CD1c-positive myeloid dendritic cell (primary cell): ENCODE results near the gene GGT6.

ENCODE experiments used
- DNase-seq: peaks from one replicate; pipeline ENCODE4 v3.0.0-alpha.2; 2016; ENCODE audit errors: extremely low spot score

Gene GGT6

DNA sequence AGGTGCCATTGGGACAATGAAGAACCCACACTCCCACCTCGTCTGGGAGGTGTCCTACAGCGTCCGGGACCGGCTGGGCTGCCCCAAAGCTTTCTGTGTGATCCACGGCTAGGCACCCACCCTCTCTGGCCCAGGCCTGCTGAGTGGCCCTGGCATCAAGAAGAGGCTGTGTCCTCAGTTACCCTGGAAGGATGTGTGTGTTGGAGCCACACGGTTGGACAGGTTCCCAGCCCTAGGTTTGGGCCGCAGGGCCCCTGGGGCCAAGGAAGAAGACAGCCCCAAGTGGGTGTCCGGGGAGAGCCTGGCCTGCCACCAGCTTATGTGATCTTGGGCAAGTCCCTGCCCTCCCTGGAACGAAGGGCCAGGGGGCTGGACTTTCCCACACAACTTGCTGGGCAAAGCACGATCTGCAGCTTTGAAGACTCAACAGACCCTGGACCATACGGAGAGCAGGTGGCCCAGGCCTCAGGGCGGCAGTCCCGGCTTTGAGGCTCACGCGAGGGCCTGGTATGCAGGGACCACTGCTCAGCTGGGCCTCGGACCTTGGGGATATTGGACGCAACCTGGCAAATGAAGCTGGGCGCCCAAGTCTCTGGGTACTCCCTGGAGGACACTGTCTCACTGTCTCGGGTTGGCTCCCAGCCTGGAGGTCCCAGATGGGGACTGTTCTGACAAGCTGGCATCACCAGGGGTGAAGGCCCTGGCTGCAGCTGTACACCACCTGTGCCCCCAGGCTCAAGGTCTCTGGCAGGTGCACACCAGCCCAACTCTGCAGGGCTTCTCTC, 22.7 kb downstream of the GGT6 start:
- no peak for DNase-seq

DNA sequence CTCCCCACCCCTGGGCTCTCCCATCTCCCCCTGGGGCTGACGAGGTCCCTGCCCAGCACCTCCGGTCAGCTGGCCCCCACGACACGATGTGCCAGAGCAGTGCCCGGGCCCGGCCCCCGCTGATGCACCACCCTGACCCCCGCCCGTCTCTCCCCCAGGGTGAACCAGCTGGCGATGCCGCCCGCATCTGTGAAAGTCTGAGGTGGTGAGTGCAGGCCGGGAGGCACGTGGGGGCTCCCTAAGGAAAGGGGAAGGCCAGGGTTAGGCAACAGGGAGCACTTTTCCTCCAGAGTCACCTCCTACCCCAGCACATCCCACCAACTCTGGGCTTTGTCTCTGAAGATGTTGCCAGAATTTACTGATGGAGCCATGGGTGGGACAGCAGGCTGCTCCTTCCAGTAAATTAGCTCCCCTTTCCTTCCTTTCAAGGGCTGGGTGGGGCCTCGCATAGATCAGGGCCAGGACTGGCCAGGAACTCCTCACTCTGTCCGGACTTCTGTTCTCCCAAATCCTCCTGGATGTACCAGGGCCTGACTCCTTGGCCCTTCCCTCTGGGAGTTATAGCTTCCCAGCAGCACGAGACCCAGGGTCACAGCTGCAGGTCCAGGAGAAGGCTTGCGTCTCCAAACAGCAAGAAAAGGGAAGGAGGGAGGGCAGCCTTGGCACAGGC, 23.5 kb downstream of the GGT6 start:
- peak; percentile 47 for DNase-seq

DNA sequence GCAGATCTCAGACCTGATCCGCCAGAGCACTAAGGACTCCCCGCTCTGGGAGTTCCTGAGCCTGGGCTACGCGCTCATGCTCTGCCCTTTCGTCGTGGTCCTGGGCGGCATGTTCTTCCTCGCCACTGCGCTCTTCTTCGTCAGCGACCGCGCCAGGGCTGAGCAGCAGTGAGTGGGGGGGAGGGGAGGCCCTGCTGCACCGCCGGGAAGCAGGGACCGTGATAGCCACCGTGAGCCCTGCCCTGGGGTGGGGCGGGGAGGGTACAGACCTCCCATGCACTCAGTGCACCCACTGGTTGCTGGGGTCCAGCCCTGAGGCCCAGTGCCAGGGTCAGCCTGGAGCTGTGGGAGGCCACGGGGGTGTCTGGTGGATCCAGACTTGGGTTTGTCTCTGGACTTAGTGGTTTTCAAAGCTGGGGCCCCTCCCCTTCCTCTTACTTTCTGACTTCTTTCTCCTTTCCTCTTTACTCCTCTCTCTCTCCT, 24.1 kb downstream of the GGT6 start:
- no peak for DNase-seq

DNA sequence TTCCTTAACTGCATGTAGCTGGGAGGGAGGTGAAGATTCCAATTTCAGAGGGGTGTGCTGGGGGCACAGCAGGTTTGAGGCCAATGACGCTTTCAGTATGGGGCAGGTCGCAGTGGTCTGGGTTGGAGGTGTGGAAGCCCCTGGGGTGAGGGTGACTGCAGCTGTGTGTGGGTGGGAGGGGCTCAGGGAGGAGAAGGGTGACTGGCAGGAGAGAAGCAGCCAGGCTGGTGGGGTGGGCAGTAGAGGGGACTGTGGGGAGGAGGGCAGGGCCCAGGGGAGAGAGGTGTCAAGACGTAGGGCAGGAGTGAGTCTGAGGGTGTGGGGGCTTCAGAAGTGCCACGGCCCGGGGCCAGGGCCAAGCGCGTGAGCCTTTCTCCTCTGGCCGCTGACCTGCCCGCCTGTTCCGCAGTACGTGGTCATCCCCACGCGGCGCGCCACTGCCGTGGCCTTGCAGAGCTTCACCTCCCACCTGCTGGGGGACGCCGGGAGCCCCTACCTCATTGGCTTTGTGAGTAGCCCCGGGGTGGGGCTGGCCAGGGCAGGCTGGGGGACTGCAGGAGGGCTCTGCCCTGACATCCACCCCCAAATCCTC, 24.6 kb downstream of the GGT6 start:
- DNase-seq: no peak

DNA sequence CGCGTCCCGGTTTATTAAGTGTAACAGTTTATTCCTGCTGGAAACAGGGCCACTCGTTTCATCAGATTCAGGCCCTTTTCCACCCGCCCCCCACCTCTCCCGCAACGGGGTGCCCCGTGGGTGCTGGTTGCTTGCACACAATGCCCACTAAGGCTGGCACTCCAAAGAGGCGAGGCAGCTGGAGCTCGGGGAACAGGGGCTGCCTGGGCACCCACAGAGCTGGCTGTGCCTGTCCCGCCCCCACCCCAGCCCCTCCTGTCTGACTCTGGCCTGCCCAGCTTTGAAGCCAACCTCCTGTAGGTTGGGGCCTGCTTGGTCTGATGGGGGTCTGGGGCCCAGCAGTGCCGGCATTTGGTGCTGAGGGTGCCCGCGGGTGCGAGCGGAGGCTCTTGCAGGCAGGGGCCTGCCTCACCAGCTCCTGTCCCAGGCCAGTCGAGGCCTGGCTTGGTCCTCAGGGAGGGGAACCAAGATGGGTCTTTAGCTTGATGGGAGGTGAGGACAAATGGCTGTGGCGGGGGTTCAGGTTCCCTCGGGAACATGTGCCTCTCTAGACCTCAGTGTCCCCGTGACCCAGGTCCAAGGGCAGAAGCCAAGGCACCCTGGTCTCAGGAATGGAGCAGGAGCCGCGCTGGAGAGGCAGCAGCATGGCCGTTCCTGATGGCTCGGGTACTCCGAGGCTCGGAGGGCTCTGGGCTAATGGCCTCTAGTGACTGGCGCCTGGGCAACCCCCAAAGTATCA, 25.3 kb downstream of the GGT6 start:
- DNase-seq: no peak

DNA sequence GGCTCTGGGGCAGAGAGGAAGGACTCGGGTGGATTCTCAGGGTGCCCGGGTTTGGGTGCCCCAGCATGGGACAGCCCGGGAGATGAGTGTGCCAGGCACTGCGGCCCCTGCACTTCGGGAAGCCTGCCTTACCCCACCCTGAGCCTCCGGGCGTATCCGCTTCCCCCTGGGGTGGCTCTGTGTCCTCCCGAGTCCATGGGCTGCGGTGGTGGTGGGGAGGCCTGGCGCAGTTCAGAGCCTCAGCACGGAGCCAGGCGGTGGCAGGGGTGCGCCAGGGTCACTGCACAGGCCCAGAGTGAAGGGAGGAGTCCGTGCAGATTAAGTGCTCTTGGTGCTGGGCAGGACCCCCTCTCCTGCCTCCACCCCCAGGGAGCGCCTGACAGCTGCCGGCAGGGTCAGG, 25.9 kb downstream of the GGT6 start:
- DNase-seq: no peak

DNA sequence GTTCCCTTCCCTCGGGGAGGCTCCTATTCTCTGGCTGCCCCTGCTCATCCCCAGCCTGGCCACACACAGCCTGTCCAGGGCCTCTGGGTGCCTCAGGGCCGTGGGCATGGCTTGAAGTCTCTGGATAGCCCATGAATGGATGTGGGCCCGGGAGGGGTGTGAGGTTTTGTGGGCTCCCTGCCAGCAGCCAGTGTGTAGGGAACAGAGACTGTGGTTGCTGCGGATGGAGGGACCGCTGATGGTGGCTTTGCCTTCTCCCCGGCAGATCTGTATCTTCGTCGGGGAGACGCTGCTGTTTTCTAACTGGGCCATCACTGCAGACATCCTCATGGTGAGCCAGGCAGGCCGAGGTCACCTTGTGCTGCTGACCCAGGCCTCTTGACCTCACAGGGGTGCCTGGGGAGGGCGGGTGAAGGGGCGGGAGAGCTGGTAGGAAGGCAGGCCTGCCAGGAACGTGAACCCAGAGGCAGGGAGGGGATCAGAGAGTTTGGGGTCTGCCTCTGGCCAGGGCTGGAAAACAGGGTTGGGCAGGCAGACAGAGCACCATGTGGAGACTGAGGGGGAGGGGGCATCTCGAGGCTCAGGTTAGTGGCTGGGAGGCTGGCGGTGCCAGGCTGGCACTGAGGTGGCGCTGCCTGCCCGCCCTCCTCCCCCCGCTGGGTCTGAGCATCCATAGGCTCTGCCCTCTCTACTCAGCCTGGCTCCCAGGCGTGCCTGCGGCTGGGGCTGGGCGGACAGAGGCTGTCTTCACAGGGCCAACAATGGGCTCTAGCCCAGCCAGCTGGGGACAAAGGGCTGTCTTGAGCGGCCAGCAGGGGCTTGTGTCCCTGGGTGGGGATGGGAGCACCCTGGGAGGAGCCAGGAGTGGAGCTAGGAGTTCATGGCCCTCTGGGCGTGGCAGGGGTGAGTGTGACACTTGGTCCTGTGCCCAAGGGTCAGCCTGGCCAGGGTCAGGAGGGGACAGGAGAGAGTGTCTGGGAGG, 26.6 kb downstream of the GGT6 start:
- DNase-seq: no peak

DNA sequence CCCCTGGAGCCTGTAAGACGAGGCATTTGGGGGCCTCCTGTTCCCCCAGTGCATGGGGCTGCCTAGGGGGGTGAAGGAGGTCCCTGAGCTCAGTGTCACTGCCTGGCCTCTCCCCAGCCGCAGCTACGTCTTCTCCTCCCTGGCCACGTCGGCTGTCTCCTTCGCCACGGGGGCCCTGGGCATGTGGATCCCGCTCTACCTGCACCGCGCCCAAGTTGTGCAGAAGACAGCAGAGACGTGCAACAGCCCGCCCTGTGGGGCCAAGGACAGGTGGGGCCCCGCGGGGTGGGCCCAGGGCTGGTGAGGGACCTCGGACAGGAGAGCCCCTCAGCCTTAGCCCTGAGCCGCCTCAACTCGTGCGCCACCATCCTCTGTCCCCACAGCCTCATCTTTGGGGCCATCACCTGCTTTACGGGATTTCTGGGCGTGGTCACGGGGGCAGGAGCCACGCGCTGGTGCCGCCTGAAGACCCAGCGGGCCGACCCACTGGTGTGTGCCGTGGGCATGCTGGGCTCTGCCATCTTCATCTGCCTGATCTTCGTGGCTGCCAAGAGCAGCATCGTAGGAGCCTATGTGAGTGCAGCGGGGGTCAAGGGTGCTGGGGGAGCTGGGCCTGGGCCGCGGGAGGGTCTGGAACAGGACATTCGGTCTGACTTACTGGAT, 27.4 kb downstream of the GGT6 start:
- no peak for DNase-seq

DNA sequence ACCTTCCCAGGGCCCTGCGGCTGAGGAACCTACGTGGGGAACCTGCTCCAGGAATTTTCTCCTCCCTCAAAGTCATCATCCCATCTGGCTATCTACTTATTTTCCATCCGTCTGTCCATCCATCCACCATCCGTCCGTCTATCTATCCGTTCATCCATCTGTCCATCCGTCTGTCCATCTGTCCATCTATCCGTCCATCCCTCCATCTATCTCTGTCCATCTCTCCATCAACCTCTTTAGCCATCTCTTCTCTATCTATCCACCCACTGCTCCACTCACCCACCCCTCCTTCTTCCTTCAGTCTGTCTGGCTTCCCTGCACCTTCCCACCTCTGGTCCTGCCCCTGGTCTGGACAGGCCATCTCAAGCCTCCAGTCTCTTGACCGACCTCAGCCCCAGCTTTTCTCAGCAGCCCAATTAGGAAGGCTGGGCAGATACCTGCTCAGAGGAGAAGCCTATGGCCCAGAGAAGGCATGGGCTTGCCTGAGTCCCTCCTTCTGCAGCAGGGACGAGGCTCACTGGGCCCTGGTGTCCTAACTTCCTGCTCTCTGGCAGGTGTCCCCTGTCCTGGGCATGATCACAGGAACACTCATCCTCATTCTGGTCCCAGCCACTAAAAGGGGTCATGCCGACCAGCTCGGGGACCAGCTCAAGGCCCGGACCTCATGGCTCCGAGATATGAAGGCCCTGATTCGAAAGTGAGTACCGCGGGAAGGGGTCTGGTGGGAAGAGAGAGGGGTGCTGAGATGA, 28.2 kb downstream of the GGT6 start:
- no peak for DNase-seq

DNA sequence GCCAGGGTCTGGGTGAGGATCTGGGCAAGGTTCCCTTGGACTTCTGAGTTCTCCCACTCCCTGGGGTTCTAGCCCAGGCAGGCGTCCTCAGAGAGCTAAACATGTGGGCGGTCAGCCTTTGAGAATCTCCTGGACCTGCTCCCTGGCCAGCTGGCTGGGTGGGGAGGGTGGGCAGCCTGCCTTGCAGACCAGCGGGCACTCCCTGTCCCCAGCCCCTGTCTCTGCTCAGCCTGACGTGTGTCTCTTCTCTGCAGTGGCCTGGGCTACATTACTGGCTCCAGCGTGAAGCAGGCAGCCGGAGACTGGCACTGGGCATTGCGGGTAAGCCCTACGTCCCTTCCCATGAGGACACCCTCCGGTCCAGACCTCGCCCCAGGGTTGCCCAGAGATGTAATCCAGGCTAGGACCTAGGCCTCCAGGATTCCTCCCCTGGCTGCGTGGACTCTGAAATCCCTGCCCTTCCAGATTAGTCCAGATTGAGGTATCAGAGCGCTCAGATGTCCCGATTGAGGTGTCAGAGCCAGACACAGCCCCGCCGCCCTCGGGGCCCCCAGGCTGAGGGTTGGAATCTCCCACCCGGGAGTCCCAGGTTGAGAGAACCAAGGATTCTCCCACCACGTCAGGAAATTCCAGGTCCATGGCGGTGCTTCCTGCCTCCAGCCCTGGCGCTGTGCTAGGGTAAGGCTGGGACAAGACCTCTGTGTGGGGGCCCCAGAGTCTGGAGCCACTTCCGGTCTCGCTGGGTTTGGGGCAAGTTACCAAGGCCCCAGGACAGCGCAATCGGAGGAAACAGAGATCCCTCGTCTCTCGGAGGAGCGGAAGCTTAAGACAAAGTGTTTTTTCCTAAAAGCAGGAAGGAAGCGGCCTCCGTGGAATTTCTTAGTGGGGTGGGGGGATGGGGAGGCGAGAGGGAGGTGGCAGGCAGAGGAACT, 29.3 kb downstream of the GGT6 start:
- no peak for DNase-seq

DNA sequence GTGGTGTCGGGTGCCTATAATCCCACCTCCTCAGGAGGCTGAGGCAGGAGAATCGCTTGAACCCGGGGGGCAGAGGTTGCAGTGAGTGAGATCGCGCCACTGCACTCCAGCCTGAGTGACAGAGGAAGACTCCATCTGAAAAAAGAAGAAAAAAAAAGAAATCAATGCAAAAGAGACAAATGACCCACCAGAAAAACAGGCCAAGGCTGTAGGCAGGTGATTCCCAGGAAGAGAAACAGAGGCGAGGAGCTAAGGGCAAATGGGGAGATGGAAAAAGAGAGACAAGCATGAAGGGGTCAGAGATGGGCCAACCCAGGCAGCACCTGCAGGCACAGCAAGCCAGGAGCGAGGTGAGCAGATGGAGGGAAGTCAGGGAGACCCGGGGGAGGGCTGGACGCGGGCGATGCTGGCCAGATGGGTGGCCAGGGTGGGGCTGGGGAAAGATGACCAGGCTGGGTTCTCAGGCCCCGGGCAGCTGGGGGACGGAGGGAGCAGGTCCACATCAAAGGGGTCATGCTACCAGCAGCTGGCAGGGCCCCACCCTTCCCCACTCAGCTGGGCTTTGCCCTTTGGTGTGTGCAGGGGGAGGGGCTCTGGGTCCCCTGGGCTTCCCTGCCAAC, 30.7 kb downstream of the GGT6 start:
- no peak for DNase-seq

DNA sequence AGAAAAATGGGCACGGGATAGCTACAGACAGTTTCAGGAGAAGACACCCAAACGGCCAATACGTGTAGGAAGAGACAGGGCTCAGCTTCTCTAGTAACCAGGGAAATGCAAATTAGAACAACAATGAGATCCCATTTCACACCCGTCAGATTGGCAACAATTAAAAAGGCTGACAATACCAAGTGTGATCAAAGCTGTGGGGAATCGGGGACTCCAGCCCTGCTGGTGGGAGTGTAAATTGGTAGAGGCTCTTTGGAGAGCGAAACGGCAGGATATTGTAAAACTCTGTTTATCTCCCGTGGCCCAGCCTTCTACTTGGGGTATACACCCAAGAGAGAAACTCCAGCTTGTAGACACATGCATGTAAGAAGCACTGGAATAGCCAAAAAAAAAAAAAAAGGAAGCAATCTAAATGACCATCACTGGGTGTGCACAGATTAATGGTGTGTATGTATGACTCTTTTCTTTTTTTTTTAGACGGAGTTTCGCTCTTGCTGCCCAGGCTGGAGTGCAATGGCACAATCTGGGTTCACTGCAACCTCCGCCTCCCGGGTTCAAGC, 32.7 kb downstream of the GGT6 start:
- DNase-seq: no peak

DNA sequence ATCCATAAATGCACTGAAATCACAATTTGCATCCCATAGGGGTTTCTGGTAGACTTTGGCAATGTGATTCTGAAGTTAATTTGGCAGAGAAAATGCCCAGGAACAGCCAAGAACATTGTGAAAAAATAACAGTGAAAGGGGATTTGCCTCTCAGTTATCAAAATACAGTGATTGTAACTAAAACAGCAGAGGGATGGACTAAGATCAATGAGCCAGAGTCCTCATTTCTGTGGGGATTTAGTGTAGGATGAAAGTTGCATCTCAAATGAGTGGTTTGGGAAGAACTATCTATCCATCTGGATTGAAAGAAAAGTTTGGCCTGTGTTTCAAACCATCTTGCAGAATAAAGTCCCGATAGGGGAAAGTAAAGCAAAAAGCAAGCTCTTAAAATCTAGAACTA, 33.2 kb downstream of the GGT6 start:
- no peak for DNase-seq

DNA sequence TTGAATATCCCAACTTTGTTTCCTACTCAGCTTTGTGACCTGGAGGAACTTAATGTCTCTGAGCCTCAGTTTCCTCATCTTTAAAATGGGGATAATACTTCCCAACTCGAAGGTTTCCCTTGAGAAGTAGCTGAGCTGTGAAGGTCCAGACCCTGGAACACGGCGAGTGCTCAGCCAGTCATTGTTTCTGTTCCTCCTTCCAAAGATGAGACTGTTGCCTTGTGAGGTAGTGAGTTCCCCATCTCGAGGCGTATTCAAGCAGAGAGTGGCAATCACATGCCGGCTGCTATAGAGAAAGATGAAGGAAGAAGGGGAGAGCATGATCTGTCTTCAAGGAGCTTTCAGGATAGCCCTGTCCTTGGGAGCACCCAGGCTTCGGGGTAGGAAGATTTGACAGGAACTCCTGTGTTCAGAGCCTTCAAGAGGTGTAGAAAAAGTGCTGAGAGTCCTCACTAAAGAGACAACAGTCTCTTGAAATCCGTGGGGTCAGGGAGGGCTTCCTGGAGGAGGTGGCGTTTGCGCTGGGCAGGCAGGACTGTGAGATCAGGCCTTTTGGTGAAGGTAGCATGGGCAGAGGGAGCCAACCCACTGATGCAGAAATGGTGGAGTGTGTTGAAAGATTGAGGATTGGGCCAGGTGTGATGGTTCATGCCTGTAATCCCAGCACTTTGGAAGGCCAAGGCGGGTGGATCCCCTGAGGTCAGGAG, 34.5 kb downstream of the GGT6 start:
- peak; percentile 45 for DNase-seq

DNA sequence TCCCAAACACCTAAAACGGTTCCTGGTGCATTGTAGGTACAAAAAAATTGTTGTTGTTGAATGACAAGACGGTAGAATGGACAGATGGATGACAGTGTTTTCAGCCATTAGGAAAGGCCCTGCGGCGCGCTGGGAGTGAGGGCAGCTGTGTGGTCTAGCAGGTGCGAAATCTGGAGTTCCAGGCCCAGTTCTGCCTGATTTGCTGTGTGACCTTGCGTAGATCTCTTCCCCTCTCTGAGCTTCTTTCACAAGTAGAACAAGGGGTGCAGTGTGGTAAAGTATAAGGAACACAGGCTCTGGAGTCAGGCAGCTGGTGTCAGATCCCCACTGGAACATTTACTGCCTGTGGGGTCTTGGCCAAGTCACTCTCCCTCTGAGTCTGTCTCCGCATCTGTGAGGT, 36.4 kb downstream of the GGT6 start:
- DNase-seq: no peak

DNA sequence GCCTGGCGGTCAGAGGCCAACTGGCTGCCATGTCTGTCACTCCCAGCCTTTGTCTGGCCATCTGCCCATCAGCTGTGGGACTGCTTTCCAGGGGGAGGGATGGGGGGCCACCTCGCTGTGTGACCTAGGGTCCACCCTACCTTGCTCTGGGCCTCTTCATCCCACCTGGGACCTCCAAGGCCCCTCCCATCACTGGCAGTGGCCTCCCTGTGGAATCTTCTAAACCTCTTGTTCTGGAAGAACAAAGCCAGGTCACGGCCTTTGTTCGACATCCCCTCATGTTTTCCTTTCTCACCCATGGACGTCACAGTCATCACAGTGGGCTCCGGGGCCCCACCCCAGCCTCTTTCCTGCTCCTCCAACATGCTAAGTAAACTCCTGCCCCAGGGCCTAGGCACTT, 37.7 kb downstream of the GGT6 start:
- DNase-seq: no peak

DNA sequence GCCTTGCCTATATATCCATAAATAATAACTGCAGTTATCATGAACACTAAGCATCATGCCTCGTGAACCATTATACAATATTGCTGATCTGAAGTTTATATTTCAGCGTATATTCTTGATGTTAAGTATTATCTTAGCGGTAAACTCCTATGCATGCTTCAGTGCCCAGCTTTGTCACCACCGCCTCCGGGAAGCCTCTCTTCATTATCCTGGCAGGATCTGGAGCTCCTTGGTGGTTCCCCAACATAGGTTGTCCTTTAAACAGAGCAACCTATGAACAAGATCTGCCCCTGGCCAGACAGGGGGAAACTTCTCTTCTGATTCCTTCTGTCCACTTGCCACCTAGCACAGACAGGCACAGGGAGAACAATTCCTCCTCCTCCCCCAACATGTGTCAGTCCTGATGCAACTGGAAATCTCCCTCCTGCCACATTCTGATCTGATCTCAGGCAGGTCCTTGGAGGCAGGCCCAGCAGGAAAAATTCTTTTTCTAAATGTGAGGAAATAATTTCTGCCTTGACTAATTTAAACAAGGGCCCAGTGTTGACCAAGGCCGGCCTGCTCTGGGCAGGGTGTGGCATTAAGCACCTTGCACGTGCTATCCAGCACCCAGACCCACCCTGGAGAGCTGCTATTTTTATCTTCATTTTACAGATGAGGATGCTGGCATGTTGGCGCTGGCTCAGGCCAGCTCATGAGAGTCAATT, 39.3 kb downstream of the GGT6 start:
- no peak for DNase-seq
